ENCODE results near the gene ITSN1.
"Not testable (repeated sequence)": the region's sequence is repeated elsewhere in the genome, so short reads cannot be mapped to it uniquely, and the experiment has no call there.

The ITSN1 gene

GRCh38 chr21:33703750-33704606 lies 61.7 kb downstream of the ITSN1 start:
- no peak for TF ChIP-seq CTCF (IDR thresholded peaks at IDR 0.05; ENCODE audit: control extremely low read depth, extremely low read depth, low read depth, missing control alignments)
- DNase-seq (ENCODE audit: extremely low spot score), result no peak
- POLR2A ChIA-PET, result no interaction called here

DNA sequence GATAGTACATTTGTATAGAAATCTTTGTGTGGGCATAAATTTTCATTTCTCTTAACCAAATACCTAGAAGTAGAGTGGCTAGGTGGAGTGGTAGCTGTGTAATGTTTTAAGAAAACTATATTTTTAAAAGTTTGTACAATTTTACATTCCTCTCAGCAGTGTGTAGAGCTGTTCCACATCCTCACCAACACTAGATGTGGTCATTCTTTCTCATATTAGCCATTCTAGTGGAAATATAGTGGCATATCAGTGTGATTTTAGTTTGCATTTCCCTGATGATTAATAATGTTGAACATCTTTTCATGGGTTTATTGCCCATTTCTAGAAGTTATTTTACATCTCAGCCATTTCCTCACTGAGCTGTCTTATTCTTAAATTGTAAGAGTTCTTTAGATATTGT lies 65.5 kb downstream of the ITSN1 start:
- no peak for DNase-seq (ENCODE audit: extremely low spot score)
- ChIA-PET CTCF (interaction anchor here (0.9 kb wide), 1 partner anchor 45 kb away, joined by 3 read pairs; no protein-coding TSS in a partner anchor), POLR2A (no interaction called here)
- no peak for TF ChIP-seq CTCF (IDR thresholded peaks at IDR 0.05; ENCODE audit: control extremely low read depth, extremely low read depth, low read depth, missing control alignments)

More at GRCh38 chr21:33703750-33704606, 61.7 kb downstream of the ITSN1 start:
- CTCF ChIA-PET, result interaction anchor here (1.2 to 1.5 kb wide), 5 partner anchors 10 to 133 kb away, joined by 3 to 4 read pairs (median 3); no protein-coding TSS in a partner anchor

DNA sequence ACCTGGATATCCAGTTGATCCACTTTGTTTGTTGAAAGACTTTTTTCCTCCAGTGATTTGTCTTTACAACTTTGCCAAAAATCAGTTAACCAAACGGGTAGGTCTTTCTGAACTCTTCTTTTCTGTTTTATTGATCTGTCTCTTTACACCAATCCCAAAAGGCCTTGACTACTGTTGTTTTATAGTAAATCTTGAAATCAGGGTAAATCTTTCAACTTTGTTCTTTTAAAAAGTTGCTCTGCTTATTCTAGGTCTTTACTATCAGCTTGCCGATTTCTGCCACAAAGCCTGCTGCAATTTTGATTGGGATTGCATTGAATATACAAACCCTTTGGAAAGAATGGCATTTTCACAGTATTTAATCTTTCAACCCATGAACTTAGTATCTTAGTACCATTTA lies 66.6 kb downstream of the ITSN1 start:
- ChIA-PET POLR2A (no interaction called here), CTCF (no interaction called here)
- TF ChIP-seq CTCF (IDR thresholded peaks at IDR 0.05; ENCODE audit: control extremely low read depth, extremely low read depth, low read depth, missing control alignments), result no peak
- DNase-seq (ENCODE audit: extremely low spot score), result no peak

DNA sequence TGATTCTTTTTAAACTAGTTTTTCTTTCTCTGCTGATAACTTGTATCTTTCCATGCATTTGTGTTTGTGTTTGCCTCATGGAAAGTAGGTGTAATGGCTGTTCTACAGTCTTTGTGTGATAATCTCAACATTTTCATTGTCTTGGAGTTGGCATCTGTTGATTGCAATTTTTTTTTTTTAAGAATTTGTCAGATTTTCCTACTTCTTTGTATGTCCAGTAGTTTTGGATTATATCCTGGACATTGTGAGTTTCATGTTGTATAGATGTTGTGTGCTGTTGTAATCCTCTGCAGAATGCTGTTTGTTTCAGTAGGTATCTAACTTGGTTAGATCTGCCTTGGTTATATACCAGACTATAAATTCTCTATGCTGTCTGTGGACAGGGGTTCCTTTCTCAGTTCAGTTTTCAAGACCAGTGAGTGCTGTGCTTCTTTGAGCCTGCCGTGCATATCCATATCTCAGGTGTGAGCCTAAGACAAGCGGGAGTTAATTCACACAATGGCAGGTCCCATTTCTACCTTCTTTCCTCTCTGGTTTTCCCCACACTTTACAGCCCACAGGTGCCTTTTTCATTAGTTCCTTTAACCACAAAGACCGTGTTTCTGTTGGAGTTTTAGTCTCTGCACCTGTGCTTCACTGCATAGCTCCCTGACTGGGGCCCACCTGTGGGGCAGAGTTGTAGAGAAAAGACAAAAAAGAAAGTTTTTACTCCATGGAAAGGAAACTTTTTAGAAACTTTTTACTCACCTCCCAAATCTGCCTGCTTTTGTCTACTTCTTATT lies 69.9 kb downstream of the ITSN1 start:
- CTCF ChIA-PET, result no interaction called here
- TF ChIP-seq CTCF (IDR thresholded peaks at IDR 0.05; ENCODE audit: control extremely low read depth, extremely low read depth, low read depth, missing control alignments), result no peak
- no peak for DNase-seq (ENCODE audit: extremely low spot score)
- POLR2A ChIA-PET, result no interaction called here

DNA sequence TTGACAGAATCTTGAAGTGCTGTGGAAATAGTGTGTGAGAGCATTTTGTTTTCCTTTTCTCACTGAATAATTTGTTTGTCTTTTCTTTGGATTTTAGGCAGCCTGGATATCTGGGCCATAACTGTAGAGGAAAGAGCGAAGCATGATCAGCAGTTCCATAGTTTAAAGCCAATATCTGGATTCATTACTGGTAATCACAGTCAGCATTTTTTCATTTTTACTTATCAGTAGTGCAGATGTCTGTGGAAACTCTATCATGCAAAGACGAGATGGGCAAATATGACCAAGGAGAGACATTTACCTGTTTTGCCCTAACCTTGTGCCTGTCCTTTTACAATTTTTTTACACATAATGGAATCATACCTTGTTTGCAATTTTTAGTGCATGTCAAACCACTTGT lies 78.8 kb downstream of the ITSN1 start:
- CTCF ChIA-PET, result no interaction called here
- POLR2A ChIA-PET, result no interaction called here
- no peak for DNase-seq (ENCODE audit: extremely low spot score)
- no peak for TF ChIP-seq CTCF (IDR thresholded peaks at IDR 0.05; ENCODE audit: control extremely low read depth, extremely low read depth, low read depth, missing control alignments)

DNA sequence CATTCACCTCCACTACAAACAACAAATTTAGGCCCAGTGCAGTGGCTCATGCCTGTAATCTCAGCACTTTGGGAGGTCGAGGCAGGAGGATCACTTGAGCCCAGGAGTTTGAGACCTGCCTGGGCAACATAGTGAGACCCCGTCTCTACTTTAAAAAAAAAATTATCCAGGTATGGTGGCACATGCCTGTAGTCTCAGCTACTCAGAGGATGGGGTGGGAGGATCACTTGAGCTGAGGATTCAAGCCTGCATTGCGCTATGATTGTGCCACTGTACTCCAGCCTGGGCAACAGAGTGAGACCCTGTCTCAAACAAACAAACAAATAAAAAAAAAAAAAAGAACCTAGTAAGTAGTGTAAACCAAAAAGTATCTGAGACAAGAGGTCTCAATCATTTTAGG lies 86.8 kb downstream of the ITSN1 start:
- POLR2A ChIA-PET; DNase-seq (ENCODE audit: extremely low spot score); CTCF ChIA-PET: not testable (repeated sequence)

GRCh38 chr21:33729641-33730040 lies 87.3 kb downstream of the ITSN1 start:
- CTCF ChIA-PET, result no interaction called here
- no peak for DNase-seq (ENCODE audit: extremely low spot score)
- no peak for TF ChIP-seq CTCF (IDR thresholded peaks at IDR 0.05; ENCODE audit: control extremely low read depth, extremely low read depth, low read depth, missing control alignments)
- POLR2A ChIA-PET, result no interaction called here

Measured in GM10248 (cell line).